Cardiac muscle cell (in vitro differentiated cells and primary cell): ENCODE data around the gene MCC. TPM values are rescaled to one million over a fixed set of nuclear protein-coding genes. Genes with fewer than 3 reads are reported as not detected.

ENCODE experiments used
- DNase-seq, 2 donors: peaks; one replicate each; pipeline versions ENCODE4 v3.0.0 to v3.0.0-alpha.2; 2010 to 2017; ENCODE audit warnings: low read depth in 1 of 2, low spot score in 1 of 2
- H3K27ac ChIP-seq: fragments of 200-600 bp; sonication (generic); 2 replicates; pipeline ENCODE4 v1.5.1; 2016
- H3K27me3 ChIP-seq: fragments of 200-600 bp; sonication (generic); 2 replicates; pipeline ENCODE4 v1.6.0; 2016; ENCODE audit warnings: control low read depth
- H3K36me3 ChIP-seq: fragments of 200-600 bp; sonication (generic); 2 replicates; pipeline ENCODE4 v1.5.1; 2016; ENCODE audit warnings: control low read depth
- H3K4me1 ChIP-seq: fragments of 200-600 bp; sonication (generic); 2 replicates; pipeline ENCODE4 v1.8.1; 2017; ENCODE audit warnings: low read depth, mild to moderate bottlenecking, mixed run types
- H3K4me3 ChIP-seq: fragments of 200-600 bp; sonication (generic); 2 replicates; pipeline ENCODE4 v1.5.1; 2016; ENCODE audit warnings: mild to moderate bottlenecking
- H3K9me3 ChIP-seq: fragments of 200-600 bp; sonication (generic); 2 replicates; pipeline ENCODE4 v1.5.1; 2017; ENCODE audit warnings: low read depth, mild to moderate bottlenecking, control low read depth
- polyA plus RNA-seq: library from polyadenylated mRNA; unstranded; fragments of >200 nt; fragmentation: Nextera tagmentation; extraction: Ambion mirVana; gene quantifications from 2 replicates; pipeline ENCODE4 v1.2.1, GENCODE V29; 2016
- total RNA-seq: library from RNA; depleted of rRNA; stranded (reverse); fragments of >200 nt; gene quantifications from 2 replicates; pipeline ENCODE4 v1.2.3, GENCODE V29; 2016
- TF ChIP-seq, protein P1 (sequence below): IDR thresholded peaks from 2 replicates; pipeline ENCODE4 v1.5.1; 2012; ENCODE audit warnings: low read depth, mild to moderate bottlenecking, low read length

The MCC gene
- total and polyA plus RNA-seq, 2 experiments from 2014 or later = 37.8 to 137 TPM

GRCh38 chr5:113182658-113183344 lies 305.5 kb downstream of the MCC start:
- peaks cover 69% of the 10 kb centered on the region for H3K4me1 ChIP-seq
- no peaks in the 10 kb centered on the region for H3K9me3 ChIP-seq
- no peak for DNase-seq
- no peaks in the 10 kb centered on the region for H3K27me3 ChIP-seq
- H3K27ac ChIP-seq = no peak overlapping the region
- H3K4me3 ChIP-seq = no peak overlapping the region
- TF ChIP-seq, protein P1, sequence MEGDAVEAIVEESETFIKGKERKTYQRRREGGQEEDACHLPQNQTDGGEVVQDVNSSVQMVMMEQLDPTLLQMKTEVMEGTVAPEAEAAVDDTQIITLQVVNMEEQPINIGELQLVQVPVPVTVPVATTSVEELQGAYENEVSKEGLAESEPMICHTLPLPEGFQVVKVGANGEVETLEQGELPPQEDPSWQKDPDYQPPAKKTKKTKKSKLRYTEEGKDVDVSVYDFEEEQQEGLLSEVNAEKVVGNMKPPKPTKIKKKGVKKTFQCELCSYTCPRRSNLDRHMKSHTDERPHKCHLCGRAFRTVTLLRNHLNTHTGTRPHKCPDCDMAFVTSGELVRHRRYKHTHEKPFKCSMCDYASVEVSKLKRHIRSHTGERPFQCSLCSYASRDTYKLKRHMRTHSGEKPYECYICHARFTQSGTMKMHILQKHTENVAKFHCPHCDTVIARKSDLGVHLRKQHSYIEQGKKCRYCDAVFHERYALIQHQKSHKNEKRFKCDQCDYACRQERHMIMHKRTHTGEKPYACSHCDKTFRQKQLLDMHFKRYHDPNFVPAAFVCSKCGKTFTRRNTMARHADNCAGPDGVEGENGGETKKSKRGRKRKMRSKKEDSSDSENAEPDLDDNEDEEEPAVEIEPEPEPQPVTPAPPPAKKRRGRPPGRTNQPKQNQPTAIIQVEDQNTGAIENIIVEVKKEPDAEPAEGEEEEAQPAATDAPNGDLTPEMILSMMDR = no peak
- H3K36me3 ChIP-seq = no peaks in the 10 kb centered on the region

DNA sequence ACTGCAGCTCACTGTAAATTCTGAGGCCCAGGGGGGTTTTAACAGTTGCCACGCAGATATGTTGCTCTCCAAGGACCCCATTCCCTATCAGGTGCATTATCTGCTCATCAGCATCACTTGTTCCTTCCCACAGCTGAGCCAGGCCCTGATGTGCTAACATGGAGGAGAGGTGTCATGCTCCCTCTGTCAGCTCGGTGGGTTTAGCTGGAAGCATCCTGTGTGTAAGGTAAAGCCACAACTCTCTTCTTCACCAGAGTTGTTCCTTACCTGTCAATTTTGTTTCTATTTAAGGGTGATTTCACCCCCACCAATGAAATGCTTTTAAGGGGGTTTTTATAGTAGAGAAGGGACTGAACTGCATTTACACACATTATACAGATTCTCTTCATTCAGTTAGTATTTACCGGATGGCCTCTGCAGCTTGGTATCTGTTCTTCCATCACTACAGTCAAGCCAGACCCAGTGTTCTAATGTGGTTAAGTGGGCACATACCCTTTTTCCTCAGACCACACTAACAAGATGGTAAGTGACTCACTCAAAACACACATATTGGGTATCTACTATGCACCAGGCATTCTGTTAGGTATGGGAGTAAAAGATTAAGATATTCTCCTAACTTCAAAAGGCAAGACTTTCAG lies 306.3 kb downstream of the MCC start:
- H3K4me1 ChIP-seq = peaks cover 75% of the 10 kb centered on the region
- H3K27me3 ChIP-seq = no peaks in the 10 kb centered on the region
- TF ChIP-seq, protein P1 = no peak
- H3K4me3 ChIP-seq = no peak overlapping the region
- H3K36me3 ChIP-seq = no peaks in the 10 kb centered on the region
- H3K27ac ChIP-seq = peak overlapping the region; percentile 3
- DNase-seq = no peak
- no peaks in the 10 kb centered on the region for H3K9me3 ChIP-seq

- H3K36me3 ChIP-seq = no peaks in the 10 kb centered on the region
- H3K4me1 ChIP-seq = peaks cover 73% of the 10 kb centered on the region
Observed at GRCh38 chr5:113181409-113181808, 306.8 kb downstream of the MCC start.

DNA sequence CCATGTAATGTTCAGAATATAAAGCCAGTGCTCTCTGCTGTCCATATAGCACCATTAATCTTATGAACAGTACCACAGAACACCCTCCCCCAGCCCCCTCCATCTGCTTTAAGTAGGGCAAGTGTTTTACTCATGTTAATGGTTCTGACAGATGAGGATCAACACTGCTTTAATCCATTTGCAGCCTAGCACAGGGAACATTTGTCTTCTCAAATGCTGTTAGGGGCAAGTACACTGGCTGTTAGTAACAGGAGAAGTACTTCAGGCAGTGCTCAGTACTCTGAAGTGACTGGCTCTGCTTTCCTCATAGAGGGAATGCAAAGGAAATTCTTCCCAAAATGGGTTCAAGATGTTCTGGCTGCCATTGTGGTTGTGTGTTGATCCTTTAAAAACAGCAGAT lies 309.1 kb downstream of the MCC start:
- TF ChIP-seq, protein P1 = no peak
- Histone ChIP-seq H3K27ac (peak overlapping the region; percentile 63), H3K36me3 (no peaks in the 10 kb centered on the region), H3K27me3 (no peaks in the 10 kb centered on the region), H3K4me3 (no peak overlapping the region), H3K4me1 (peaks cover 71% of the 10 kb centered on the region), H3K9me3 (no peaks in the 10 kb centered on the region)
- DNase-seq = peak in 1 of 2 donors; percentile 48

More at GRCh38 chr5:113181409-113181808, 306.8 kb downstream of the MCC start:
- no peak for DNase-seq
- Histone ChIP-seq H3K27ac (no peak overlapping the region), H3K4me3 (no peak overlapping the region), H3K27me3 (no peaks in the 10 kb centered on the region), H3K9me3 (no peaks in the 10 kb centered on the region)
- TF ChIP-seq, protein P1 = no peak

GRCh38 chr5:113178073-113178779 lies 310.0 kb downstream of the MCC start:
- Histone ChIP-seq H3K9me3 (no peaks in the 10 kb centered on the region), H3K4me3 (no peak overlapping the region), H3K36me3 (no peaks in the 10 kb centered on the region), H3K4me1 (peaks cover 67% of the 10 kb centered on the region), H3K27ac (peak overlapping the region; percentile 63), H3K27me3 (no peaks in the 10 kb centered on the region)
- TF ChIP-seq, protein P1 = no peak
- no peak for DNase-seq
